ENCODE data around the gene CXorf58.

GRCh38 chrX:23981222-23981621, 73.4 kb downstream of the CXorf58 start:
- TF ChIP-seq CTCF (IDR thresholded peaks at IDR 0.05; ENCODE audit: low read depth, low read length, missing input control) (no peak), REST (IDR thresholded peaks at IDR 0.05) (no peak), RXRA (IDR thresholded peaks at IDR 0.05) (no peak), YY1 (IDR thresholded peaks at IDR 0.05) (no peak)
